IgD-negative memory B cell (primary cell): ENCODE measurements around the gene IL18R1. TPM values are rescaled to one million over a fixed set of nuclear protein-coding genes. Genes with fewer than 3 reads are reported as not detected.
A peak's percentile ranks its signal among the peaks of the same experiment; 100 is the strongest.

Source experiments
- H3K27ac Mint-ChIP-seq, 3 donors: one replicate each; pipeline ENCODE4 v1.8.0; 2020 to 2022; ENCODE audit warnings: mild to moderate bottlenecking in 3 of 3, mixed read lengths in 3 of 3, moderate library complexity in 1 of 3
- H3K27me3 Mint-ChIP-seq: one replicate; pipeline ENCODE4 v1.8.0; 2021; ENCODE audit warnings: mixed read lengths
- H3K36me3 Mint-ChIP-seq: one replicate; pipeline ENCODE4 v1.8.0; 2020; ENCODE audit warnings: mild to moderate bottlenecking, mixed read lengths
- H3K4me1 Mint-ChIP-seq, 3 donors: one replicate each; pipeline ENCODE4 v1.8.0; 2020 to 2022; ENCODE audit warnings: mixed read lengths in 3 of 3, mild to moderate bottlenecking in 1 of 3
- H3K4me3 Mint-ChIP-seq, 4 donors: one replicate each; pipeline ENCODE4 v1.8.0; 2020 to 2022; ENCODE audit warnings: mild to moderate bottlenecking in 4 of 4, mixed read lengths in 4 of 4, moderate library complexity in 3 of 4
- H3K9me3 Mint-ChIP-seq, 3 donors: one replicate each; pipeline ENCODE4 v1.8.0; 2020 to 2021; ENCODE audit warnings: mixed read lengths in 3 of 3, mild to moderate bottlenecking in 1 of 3
- polyA plus RNA-seq: library from polyadenylated mRNA; unstranded; fragments of 300-500 nt; fragmentation: Illumina TruSeq; gene quantifications from one replicate; pipeline ENCODE4 v1.2.3, GENCODE V29; 2021

The IL18R1 gene
- polyA plus RNA-seq, 1 donor from 2014 or later, result 2.2 TPM

- peaks cover 13 to 16% (median 14%) of the 10 kb centered on the region in 3 donors for H3K4me1 Mint-ChIP-seq
- peaks cover 5% of the 10 kb centered on the region for H3K36me3 Mint-ChIP-seq
- peaks cover 0 to 2% (median 0%) of the 10 kb centered on the region in 3 donors for H3K9me3 Mint-ChIP-seq
- peak overlapping the region in 1 of 3 donors; percentile 89 for H3K27ac Mint-ChIP-seq
- H3K27me3 Mint-ChIP-seq, result no peaks in the 10 kb centered on the region
- no peak overlapping the region for H3K4me3 Mint-ChIP-seq
Observed at GRCh38 chr2:102359527-102359926, 3.9 kb downstream of the IL18R1 start.

DNA sequence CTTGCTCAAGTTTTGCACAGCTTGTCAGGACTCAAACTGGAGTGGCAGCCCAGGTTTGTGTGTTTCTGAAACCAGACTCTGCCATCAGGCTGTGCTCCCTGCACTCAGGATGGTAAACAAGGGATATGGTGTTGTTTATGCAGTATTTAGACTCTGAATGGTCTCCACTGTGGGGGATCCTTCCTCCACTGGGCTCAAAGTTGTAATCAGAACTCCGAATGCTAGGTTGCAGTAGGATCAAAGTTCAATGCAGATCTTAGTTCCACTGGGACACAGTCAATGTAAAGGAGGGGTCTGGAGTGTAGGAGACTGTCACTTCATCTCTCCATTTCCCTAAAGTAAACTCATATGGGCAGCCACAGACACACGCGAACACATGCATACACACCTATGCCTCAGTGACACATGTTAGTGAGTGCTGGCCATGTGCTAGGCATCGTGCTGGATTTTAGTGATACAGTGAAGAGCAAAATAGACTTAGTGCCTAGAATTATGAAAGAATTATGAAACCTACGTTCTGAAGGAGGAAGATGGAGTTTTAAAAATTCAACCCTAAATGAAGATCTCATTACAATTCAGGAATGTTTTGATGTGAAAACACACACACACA lies 6.1 kb downstream of the IL18R1 start:
- Mint-ChIP-seq H3K27ac (no peak overlapping the region), H3K36me3 (peaks cover 11% of the 10 kb centered on the region), H3K4me3 (no peak overlapping the region), H3K9me3 (peaks cover 5 to 14% (median 7%) of the 10 kb centered on the region in 3 donors), H3K4me1 (peaks cover 11 to 12% (median 12%) of the 10 kb centered on the region in 3 donors), H3K27me3 (no peaks in the 10 kb centered on the region)

- peak overlapping the region in 1 of 4 donors; percentile 2 for H3K4me3 Mint-ChIP-seq
- peaks cover 5 to 18% (median 9%) of the 10 kb centered on the region in 3 donors for H3K9me3 Mint-ChIP-seq
- peaks cover 2 to 11% (median 11%) of the 10 kb centered on the region in 3 donors for H3K4me1 Mint-ChIP-seq
- H3K36me3 Mint-ChIP-seq, result peaks cover 14% of the 10 kb centered on the region
- H3K27me3 Mint-ChIP-seq, result no peaks in the 10 kb centered on the region
- H3K27ac Mint-ChIP-seq, result no peak overlapping the region
Observed at GRCh38 chr2:102365763-102366162, 10.2 kb downstream of the IL18R1 start.

- Mint-ChIP-seq H3K4me3 (peak overlapping the region in 2 of 4 donors; percentile 8 to 63), H3K27ac (peak overlapping the region in 2 of 3 donors; percentile 32 to 44), H3K4me1 (peaks cover 2 to 11% (median 11%) of the 10 kb centered on the region in 3 donors), H3K27me3 (no peaks in the 10 kb centered on the region), H3K36me3 (peaks cover 14% of the 10 kb centered on the region), H3K9me3 (peaks cover 5 to 18% (median 9%) of the 10 kb centered on the region in 3 donors)
Observed at GRCh38 chr2:102366406-102367112, 11.0 kb downstream of the IL18R1 start.

GRCh38 chr2:102367331-102367971 lies 11.9 kb downstream of the IL18R1 start:
- peak overlapping the region in 2 of 3 donors; percentile 18 to 44 for H3K27ac Mint-ChIP-seq
- H3K4me3 Mint-ChIP-seq, result no peak overlapping the region

DNA sequence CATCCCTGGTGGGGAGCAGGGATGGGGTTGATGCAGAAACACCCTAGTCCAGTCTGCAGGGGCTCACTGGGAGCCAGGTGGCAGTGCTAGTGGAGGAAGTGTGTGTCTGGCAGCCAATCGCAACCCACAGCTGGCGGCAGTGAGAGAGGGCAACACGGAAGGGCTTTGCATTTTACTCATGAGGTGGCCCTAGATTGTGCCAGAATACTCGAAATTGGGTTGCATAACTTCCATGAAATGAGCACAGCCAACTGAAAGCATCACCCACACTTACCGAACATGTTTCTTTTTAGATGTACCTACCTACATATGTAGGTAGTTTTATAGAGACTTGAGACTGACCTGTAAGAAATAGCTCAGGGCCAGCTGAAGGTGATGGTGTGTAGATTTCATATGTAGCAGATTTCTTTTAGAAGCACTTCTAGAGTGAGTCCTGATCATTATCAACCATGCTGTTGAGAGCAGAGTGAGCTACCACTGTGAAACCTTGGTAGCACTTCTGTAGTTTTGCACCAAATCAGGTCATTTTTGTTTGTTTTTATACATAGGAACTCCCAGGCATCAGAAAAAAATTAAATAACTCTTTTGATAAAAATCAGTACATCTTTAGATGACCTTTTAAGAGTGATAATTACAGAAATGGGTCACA lies 13.0 kb downstream of the IL18R1 start:
- H3K4me1 Mint-ChIP-seq, result peaks cover 2 to 11% (median 11%) of the 10 kb centered on the region in 3 donors
- H3K27me3 Mint-ChIP-seq, result no peaks in the 10 kb centered on the region
- H3K36me3 Mint-ChIP-seq, result peaks cover 10% of the 10 kb centered on the region
- no peak overlapping the region for H3K4me3 Mint-ChIP-seq
- peak overlapping the region in 1 of 3 donors; percentile 60 for H3K27ac Mint-ChIP-seq
- peaks cover 5 to 18% (median 9%) of the 10 kb centered on the region in 3 donors for H3K9me3 Mint-ChIP-seq

More at GRCh38 chr2:102367331-102367971, 11.9 kb downstream of the IL18R1 start:
- peaks cover 5 to 18% (median 9%) of the 10 kb centered on the region in 3 donors for H3K9me3 Mint-ChIP-seq
- H3K4me1 Mint-ChIP-seq, result peaks cover 2 to 11% (median 11%) of the 10 kb centered on the region in 3 donors
- H3K27me3 Mint-ChIP-seq, result no peaks in the 10 kb centered on the region
- peaks cover 14% of the 10 kb centered on the region for H3K36me3 Mint-ChIP-seq

DNA sequence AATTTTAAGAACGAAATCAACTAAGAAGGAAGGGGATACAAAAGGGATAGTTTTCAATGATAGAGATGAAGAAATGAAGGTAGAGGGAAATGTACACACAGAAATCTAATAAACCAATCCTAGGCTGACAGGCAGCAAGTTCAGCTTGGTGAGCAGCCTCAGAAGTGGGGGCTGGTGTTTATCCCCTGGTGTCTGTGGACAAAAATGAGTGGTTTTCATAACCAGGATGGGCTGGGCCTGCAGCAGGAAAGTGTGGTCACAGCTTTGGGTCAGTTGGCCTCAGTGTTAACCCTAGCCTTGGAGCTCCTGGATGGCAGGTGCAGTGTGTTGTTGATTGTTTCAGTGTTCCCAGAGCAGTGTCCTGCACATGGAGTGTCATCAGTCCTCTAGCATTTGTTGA lies 14.3 kb downstream of the IL18R1 start:
- peaks cover 6% of the 10 kb centered on the region for H3K36me3 Mint-ChIP-seq
- no peak overlapping the region for H3K27ac Mint-ChIP-seq
- H3K27me3 Mint-ChIP-seq, result no peaks in the 10 kb centered on the region
- peaks cover 1 to 11% (median 11%) of the 10 kb centered on the region in 3 donors for H3K4me1 Mint-ChIP-seq
- H3K9me3 Mint-ChIP-seq, result peaks cover 2 to 17% (median 9%) of the 10 kb centered on the region in 3 donors
- H3K4me3 Mint-ChIP-seq, result no peak overlapping the region

GRCh38 chr2:102376052-102376591 lies 20.5 kb downstream of the IL18R1 start:
- Mint-ChIP-seq H3K9me3 (peaks cover 0 to 1% (median 0%) of the 10 kb centered on the region in 3 donors), H3K27me3 (no peaks in the 10 kb centered on the region), H3K4me1 (no peaks in the 10 kb centered on the region), H3K27ac (no peak overlapping the region), H3K36me3 (peaks cover 15% of the 10 kb centered on the region), H3K4me3 (no peak overlapping the region)

GRCh38 chr2:102383722-102384121 lies 28.1 kb downstream of the IL18R1 start:
- Mint-ChIP-seq H3K4me1 (peaks cover 0 to 5% (median 0%) of the 10 kb centered on the region in 3 donors), H3K4me3 (peak overlapping the region in 1 of 4 donors; percentile 56), H3K9me3 (peaks cover 6 to 16% (median 6%) of the 10 kb centered on the region in 3 donors), H3K27me3 (no peaks in the 10 kb centered on the region), H3K36me3 (peaks cover 23% of the 10 kb centered on the region), H3K27ac (no peak overlapping the region)

- Mint-ChIP-seq H3K27me3 (no peaks in the 10 kb centered on the region), H3K27ac (no peak overlapping the region), H3K9me3 (peaks cover 6 to 16% (median 6%) of the 10 kb centered on the region in 3 donors), H3K4me3 (no peak overlapping the region), H3K4me1 (peaks cover 0 to 5% (median 0%) of the 10 kb centered on the region in 3 donors), H3K36me3 (peaks cover 23% of the 10 kb centered on the region)
Observed at GRCh38 chr2:102385522-102385921, 29.9 kb downstream of the IL18R1 start.

- H3K36me3 Mint-ChIP-seq, result peaks cover 23% of the 10 kb centered on the region
- H3K4me1 Mint-ChIP-seq, result peaks cover 0 to 5% (median 0%) of the 10 kb centered on the region in 3 donors
- peaks cover 6 to 16% (median 6%) of the 10 kb centered on the region in 3 donors for H3K9me3 Mint-ChIP-seq
- H3K4me3 Mint-ChIP-seq, result no peak overlapping the region
- no peaks in the 10 kb centered on the region for H3K27me3 Mint-ChIP-seq
- no peak overlapping the region for H3K27ac Mint-ChIP-seq
Observed at GRCh38 chr2:102386004-102386403, 30.4 kb downstream of the IL18R1 start.

- H3K4me3 Mint-ChIP-seq, result no peak overlapping the region
- peaks cover 5 to 9% (median 7%) of the 10 kb centered on the region in 3 donors for H3K4me1 Mint-ChIP-seq
- H3K27ac Mint-ChIP-seq, result no peak overlapping the region
- peaks cover 6 to 16% (median 6%) of the 10 kb centered on the region in 3 donors for H3K9me3 Mint-ChIP-seq
- peaks cover 17% of the 10 kb centered on the region for H3K36me3 Mint-ChIP-seq
- no peaks in the 10 kb centered on the region for H3K27me3 Mint-ChIP-seq
Observed at GRCh38 chr2:102386867-102387541, 31.4 kb downstream of the IL18R1 start.

DNA sequence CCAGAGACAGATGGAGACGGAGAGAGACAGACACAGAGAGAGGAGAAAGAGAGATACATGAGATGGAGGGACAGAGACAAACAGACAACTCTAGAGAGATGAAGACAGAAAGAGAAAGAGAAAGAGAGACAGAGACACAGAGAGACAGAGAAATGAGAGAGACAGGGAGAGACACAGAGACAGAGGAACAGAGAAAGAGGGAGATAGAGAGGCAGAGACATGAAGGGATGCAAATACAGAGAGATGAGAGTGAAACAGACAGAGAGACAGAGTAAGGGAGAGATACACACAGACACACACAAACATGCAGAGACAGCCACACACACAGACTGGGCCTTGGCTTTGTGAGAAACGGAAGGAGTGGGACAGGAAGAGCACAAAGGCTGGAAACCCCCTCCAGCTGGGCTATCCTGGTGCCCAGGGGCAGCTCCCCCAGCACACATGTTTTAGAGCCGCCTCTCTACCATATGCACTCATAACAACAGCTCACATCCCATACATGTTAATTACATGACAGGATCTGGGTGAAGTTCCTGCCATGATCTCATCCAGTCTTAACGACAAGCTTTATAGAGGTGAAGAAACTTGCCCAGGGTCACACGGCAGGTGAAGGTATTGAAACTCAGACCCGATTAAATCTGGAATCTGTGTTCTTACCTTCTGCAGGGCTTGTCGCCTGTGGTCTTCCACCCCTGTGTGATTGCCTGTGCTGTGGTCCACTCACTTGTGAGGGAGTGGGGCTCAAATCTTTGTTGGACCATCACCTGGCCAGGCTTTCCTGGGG lies 32.4 kb downstream of the IL18R1 start:
- H3K27ac Mint-ChIP-seq, result peak overlapping the region in 1 of 3 donors; percentile 10
- H3K36me3 Mint-ChIP-seq, result peaks cover 15% of the 10 kb centered on the region
- peaks cover 4 to 13% (median 4%) of the 10 kb centered on the region in 3 donors for H3K9me3 Mint-ChIP-seq
- H3K4me1 Mint-ChIP-seq, result peaks cover 5 to 10% (median 7%) of the 10 kb centered on the region in 3 donors
- no peak overlapping the region for H3K4me3 Mint-ChIP-seq
- no peaks in the 10 kb centered on the region for H3K27me3 Mint-ChIP-seq
